Measurements from ENCODE around the gene KIF4A.

GRCh38 chrX:70405003-70405402 is 115.1 kb downstream of the KIF4A start:
- TF ChIP-seq, protein P1, sequence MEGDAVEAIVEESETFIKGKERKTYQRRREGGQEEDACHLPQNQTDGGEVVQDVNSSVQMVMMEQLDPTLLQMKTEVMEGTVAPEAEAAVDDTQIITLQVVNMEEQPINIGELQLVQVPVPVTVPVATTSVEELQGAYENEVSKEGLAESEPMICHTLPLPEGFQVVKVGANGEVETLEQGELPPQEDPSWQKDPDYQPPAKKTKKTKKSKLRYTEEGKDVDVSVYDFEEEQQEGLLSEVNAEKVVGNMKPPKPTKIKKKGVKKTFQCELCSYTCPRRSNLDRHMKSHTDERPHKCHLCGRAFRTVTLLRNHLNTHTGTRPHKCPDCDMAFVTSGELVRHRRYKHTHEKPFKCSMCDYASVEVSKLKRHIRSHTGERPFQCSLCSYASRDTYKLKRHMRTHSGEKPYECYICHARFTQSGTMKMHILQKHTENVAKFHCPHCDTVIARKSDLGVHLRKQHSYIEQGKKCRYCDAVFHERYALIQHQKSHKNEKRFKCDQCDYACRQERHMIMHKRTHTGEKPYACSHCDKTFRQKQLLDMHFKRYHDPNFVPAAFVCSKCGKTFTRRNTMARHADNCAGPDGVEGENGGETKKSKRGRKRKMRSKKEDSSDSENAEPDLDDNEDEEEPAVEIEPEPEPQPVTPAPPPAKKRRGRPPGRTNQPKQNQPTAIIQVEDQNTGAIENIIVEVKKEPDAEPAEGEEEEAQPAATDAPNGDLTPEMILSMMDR (IDR thresholded peaks at IDR 0.05), result no peak
- TF ChIP-seq POLR2A (IDR thresholded peaks at IDR 0.05), result no peak

Data from vagina (tissue), 2 donors.